ENCODE measurements around the gene ATP6V0D1.

DNA sequence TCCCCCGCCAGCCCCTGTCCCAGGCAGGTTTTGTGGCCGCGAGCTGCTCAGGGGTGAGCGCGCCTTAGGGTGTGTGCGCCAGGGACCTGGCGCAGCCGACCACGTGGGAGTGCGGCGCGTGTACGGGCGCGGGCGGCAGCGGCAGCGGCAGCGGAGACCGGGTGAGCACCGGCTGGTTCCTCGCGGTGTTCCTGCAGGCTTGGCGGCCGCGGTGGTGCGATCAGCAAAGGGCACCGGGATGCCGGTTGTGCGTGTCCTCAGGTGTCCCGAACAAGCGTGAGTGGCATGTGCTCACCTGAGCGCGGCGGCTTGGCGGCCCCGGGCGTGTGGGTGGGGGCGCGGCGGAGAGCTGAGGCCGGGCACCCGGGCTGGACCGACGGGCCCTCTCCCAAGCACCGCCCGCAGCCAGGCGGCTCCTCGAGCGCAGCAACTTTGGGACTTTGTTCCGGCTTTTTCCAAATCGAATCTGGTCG lies 50.4 kb downstream of the ATP6V0D1 start:
- TF ChIP-seq SMC3 (conservative IDR thresholded peaks at IDR 0.05; ENCODE audit: poor library complexity) (no peak), EZH2 (IDR thresholded peaks at IDR 0.05; ENCODE audit: borderline replicate concordance, insufficient read depth, low read length, poor library complexity, severe bottlenecking) (peak; percentile 69)
